Activated CD4-positive, alpha-beta T cell treated with anti-CD3 and anti-CD28 coated beads for 24 hours (primary cell): ENCODE measurements around the gene TBXT.
A peak's percentile ranks its signal among the peaks of the same experiment; 100 is the strongest.
"Not testable (repeated sequence)": the region's sequence is repeated elsewhere in the genome, so short reads cannot be mapped to it uniquely, and the experiment has no call there.

Source experiments
- DNase-seq, 2 donors: peaks; one replicate each; pipeline ENCODE4 v3.0.0-alpha.2; 2020; ENCODE audit warnings: low read depth in 2 of 2

TBXT gene

DNA sequence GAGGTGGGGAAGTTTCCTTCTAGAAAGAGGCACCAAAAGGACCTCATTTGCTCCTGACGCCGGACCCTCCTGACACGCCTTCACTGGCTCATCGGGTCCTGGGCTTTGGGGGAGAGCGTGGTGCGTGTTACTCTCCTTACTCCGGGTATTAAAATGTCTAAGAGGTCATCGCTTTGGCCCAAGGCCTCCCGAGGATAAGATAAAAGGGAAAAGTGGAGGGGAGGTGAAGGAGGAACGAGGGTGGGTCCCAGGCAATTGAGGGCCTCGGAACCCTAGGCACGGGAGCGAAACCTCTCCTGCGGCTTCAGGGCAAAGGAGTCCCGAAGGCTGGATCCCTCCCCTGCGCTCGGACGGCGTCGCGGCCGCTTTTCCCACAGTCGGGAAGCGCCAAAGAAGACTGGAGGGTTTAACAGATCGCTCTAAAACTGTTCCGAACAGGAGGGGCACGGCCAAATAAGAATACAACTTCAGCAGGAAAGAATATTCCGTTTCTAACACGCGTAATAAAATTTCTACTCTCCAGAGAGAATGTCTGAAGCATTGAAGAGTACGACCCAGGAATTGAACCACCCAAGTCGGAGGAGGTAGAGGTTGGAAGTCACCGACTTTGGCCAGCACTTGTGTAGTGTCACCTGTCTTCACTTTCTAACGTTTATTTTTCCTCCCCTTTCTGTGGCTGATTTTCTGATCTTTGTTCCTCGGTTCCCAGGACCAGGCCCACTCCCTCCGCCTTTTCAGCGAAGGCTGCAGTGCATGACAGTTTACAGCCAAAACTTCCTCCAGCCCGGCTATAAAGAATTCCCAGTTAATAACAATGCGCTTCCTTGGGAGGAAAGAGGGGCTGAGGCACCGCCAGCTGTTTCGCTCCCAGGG, 2.1 kb upstream of the TBXT start:
- no peak for DNase-seq

DNA sequence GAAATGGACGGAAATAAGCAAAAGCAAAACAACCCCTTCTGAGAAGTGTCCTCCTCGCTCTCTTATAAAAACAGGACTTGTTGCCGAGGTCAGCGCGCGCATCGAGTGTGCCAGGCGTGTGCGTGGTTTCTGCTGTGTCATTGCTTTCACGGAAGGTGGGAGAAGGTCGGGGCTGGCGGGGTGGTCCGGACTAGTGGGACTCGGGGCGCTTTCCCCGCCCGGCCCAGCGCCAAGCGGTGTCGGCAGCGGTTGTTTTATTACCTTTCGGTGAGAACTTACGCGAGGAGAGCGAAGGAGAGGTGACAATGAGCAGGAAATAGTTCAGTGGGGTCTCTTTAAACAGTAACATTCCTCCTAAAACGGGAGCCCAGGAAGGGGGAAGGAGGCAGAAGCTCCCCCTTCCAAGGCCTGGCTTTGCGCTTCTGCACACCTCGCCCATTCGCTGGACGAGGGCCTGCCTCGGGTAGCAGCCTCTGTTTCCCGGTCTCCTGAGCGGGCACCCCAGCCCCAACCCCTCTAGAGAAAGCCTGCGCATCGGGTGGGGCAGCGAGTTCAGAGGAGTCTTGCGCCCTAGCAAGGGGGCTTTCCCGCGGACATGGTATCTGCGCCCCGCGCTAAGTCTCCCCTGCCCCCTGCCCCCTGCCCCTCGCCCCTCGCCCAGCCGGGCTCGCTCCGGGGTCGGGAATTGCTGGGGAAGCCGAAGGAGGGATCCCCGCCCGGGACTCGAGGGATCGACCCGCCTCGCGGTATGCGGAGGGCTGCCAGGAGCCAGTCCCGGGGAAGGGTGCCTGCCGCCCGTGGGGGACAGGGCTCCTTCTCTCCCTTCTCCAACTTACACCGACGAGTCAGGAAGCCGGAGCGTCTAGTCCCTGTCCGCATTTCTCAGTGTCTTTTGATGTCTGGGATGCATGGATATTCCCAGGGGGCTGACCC, 1.2 kb upstream of the TBXT start:
- DNase-seq: no peak

GRCh38 chr6:166167258-166167731, 356 bp downstream of the TBXT start:
- DNase-seq: no peak

- no peak for DNase-seq
Measured at GRCh38 chr6:166166314-166167257, 1.1 kb downstream of the TBXT start.

DNA sequence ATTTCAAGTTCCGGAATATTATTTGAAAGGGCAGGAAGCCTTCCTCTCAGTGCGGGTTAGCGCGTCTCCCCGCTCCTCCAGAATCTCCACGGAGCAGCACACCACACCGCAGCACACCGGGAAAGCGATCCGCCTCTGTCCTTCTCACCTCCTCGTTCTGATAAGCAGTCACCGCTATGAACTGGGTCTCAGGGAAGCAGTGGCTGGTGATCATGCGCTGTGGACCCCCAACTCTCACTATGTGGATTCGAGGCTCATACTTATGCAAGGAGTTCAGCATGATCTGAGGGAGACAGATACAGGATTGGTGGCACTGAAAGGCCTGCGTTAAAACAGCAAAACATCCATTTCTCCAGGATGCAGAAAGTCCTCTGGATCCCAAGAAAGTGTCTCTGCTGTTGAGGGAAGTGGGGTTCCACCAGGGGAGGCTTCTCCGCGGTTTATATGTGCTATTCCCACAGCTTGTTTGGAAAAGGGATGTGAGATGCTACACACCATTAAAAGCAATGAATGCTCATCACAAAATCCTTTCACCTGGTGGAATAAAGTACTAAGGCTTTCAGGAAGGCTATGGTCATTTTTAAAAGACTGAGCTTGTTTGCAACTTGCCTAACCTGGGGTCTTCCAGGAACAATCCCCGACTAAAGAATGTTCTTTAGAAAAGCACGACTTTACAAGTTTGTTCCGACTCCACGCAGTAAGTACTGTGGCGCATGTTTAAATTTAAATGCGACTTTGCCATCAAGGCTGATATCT, 1.9 kb downstream of the TBXT start:
- DNase-seq: no peak

DNA sequence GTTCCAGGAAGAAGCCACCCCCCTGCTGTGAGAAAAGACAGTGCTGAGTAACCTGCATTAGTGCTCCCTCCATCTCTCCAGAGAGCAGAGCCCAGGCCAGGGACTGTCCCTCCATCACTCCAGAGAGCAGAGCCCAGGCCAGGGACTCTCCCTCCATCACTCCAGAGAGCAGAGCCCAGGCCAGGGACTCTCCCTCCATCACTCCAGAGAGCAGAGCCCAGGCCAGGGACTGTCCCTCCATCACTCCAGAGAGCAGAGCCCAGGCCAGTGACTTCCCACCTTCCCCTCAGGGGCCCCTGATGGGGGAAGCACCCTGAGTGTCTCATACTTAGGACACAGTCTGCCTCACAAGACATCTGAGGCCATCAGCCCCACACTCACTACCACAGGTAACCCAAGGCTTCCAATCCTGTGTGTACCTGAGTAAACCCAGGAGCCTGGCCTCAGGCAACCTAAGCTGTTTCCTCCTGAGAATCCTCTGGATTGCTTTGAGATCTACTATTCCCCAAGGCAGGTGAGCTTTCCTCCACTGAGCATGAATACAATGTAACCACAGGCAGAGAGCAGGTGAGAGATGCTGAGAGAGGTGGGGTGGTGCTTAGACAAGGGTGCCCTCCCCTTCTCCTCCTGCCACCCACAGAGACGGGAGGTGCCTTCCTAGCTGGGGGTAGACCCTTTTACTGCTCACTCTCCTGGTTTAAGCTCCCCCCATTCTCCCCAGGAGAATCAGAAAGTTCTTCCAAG, 4.9 kb downstream of the TBXT start:
- peak in 1 of 2 donors; percentile 22 for DNase-seq

GRCh38 chr6:166157930-166158617, 9.6 kb downstream of the TBXT start:
- DNase-seq: no peak

DNA sequence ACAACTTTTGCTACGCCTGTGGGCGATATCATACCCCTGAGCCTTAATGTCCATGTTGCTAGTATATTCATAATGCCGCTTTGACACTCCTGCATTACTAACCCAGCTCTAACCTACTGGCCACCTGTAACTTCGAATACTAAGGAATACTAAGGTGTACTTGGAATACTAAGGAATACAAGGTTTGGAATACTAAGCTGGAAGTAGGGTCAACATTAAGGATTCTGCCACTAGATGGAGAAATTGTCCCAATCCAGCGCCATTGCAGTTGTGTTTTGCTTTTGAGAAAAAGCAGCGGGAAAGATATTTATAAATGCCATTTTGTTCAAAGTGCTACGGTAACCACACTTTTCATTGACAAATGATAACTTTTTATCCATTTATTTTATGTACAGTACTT, 10.7 kb downstream of the TBXT start:
- DNase-seq: no peak

GRCh38 chr6:166153966-166154365, 13.7 kb downstream of the TBXT start:
- no peak for DNase-seq

DNA sequence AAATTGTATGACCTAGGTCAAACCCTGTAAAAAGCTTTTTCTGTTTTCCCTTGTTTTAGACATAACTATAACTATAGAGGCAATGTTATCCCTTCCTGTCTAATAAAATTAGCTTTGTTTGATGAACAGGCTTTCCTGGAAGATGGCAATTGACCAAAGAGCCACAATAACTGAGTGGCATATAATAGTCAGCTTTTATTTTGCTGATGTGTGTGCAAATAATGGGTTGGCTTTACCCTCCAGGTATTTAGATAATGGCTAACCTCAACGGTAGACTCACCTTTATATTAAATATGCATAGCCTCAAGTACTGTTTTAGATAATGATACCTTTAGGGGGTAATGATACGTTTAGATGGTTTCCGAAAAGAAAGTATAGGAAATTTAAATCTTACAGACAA, 15.0 kb downstream of the TBXT start:
- no peak for DNase-seq

GRCh38 chr6:166151798-166152197, 15.9 kb downstream of the TBXT start:
- DNase-seq: no peak

- DNase-seq: no peak
Measured at GRCh38 chr6:166145751-166146150, 21.9 kb downstream of the TBXT start.

GRCh38 chr6:166143011-166143410, 24.6 kb downstream of the TBXT start:
- no peak for DNase-seq

- no peak for DNase-seq
Measured at GRCh38 chr6:166127624-166128472, 39.8 kb downstream of the TBXT start.

GRCh38 chr6:166123115-166123514, 44.5 kb downstream of the TBXT start:
- not testable (repeated sequence) for DNase-seq

DNA sequence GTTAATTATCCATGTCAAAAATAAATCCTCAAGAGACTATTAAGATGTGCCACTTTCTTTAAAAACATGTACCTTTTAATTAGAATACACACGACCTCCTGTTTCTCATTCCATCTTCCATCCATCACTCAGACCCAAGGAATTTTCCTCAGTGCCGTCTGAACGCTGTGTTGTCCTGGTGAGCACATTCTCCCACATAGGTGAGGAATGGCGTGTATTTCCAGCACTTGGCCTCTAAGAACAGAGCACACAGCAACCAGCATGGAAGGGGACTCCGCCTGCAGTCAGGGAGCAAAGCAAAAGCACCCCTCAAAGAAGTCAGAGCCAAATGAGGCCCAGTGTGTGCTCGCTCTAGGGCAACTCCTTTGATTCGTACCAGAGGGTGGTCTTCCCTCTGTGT, 45.9 kb downstream of the TBXT start:
- no peak for DNase-seq

- DNase-seq: no peak
Measured at GRCh38 chr6:166119116-166119911, 48.3 kb downstream of the TBXT start.

DNA sequence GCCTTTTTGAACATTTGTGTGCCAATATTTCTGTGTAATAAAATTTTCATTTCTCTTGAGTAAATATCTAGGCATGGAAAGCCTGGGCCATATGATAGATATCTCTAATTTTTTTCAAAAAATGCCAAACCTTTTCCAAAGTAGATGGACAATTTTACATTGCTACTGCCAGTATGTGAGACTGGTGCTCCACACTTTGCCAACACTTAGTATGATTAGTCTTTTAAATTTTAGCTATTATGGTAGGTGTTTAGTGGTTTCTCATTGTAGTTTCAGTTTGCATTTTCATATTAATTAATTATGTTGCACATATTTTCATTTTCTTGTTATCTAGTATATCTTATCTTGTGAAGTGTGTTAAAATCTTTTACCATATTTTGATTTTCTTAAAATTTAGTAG, 52.0 kb downstream of the TBXT start:
- no peak for DNase-seq
